Stomach (tissue), 4 donors: ENCODE results near the gene RASIP1.

Experiments
- POLR2A ChIP-seq, 4 donors: fragments of 450-650 bp; IDR thresholded peaks; one replicate each; pipeline ENCODE4 v1.6.1; 2016; ENCODE audit warnings: antibody characterized with exemption in 4 of 4, control low read depth in 2 of 4, mild to moderate bottlenecking in 1 of 4, moderate library complexity in 1 of 4
- POLR2AphosphoS5 ChIP-seq, 3 donors: sonication (generic); formaldehyde crosslinking; IDR thresholded peaks; one replicate each; pipeline ENCODE4 v1.6.1; 2016; ENCODE audit warnings: antibody characterized with exemption in 3 of 3
- TF ChIP-seq, protein P1 (sequence below), 7 experiments: fragments of 450-650 bp in 4 of 7; fragments of 200-600 bp in 3 of 7; sonication (generic) in 3 of 7; IDR thresholded peaks; one replicate each; pipeline ENCODE4 v1.5.1; 2016 to 2019; ENCODE audit warnings: antibody characterized with exemption in 7 of 7, control low read depth in 2 of 7, mild to moderate bottlenecking in 1 of 7

DNA sequence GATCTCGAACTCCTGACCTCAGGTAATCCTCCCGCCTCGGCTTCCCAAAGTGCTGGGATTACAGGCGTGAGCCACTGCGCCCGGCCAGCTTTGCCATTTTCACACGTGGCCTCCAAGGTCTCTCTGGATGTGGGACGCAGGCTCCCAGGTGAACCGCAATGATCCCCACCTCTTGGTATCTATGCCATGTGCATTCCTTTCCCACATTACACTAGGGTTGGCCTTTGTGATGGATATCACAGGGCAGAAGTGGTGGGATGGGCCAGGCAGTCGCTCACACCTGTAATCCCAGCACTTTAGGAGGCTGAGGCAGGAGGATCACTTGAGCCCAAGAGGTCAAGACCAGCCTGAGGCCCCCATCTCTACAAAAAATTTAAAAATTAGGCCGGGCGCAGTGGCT lies 37.3 kb upstream of the RASIP1 start:
- TF ChIP-seq, protein P1, sequence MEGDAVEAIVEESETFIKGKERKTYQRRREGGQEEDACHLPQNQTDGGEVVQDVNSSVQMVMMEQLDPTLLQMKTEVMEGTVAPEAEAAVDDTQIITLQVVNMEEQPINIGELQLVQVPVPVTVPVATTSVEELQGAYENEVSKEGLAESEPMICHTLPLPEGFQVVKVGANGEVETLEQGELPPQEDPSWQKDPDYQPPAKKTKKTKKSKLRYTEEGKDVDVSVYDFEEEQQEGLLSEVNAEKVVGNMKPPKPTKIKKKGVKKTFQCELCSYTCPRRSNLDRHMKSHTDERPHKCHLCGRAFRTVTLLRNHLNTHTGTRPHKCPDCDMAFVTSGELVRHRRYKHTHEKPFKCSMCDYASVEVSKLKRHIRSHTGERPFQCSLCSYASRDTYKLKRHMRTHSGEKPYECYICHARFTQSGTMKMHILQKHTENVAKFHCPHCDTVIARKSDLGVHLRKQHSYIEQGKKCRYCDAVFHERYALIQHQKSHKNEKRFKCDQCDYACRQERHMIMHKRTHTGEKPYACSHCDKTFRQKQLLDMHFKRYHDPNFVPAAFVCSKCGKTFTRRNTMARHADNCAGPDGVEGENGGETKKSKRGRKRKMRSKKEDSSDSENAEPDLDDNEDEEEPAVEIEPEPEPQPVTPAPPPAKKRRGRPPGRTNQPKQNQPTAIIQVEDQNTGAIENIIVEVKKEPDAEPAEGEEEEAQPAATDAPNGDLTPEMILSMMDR (IDR thresholded peaks at IDR 0.05), result no peak
- no peak for TF ChIP-seq POLR2A (IDR thresholded peaks at IDR 0.05)
- no peak for TF ChIP-seq POLR2AphosphoS5 (IDR thresholded peaks at IDR 0.05)
